HFFc6 (cell line): ENCODE data around the gene GPR160. TPM values are rescaled to one million over a fixed set of nuclear protein-coding genes. Genes with fewer than 3 reads are reported as not detected.

Source experiments
- DNase-seq: peaks from one replicate; pipeline ENCODE4 v3.0.0-alpha.2; 2018
- H3K27ac Mint-ChIP-seq: 2 replicates; pipeline ENCODE4 v1.8.0; 2020; ENCODE audit warnings: mild to moderate bottlenecking, mixed read lengths
- H3K27me3 Mint-ChIP-seq: 2 replicates; pipeline ENCODE4 v1.8.0; 2021; ENCODE audit warnings: mild to moderate bottlenecking, moderate library complexity, mixed read lengths; ENCODE audit not compliant: insufficient read depth
- H3K36me3 Mint-ChIP-seq: 2 replicates; pipeline ENCODE4 v1.8.0; 2021; ENCODE audit warnings: low read depth, mixed read lengths
- H3K4me1 Mint-ChIP-seq: 2 replicates; pipeline ENCODE4 v1.8.0; 2020; ENCODE audit warnings: low read depth, mixed read lengths
- H3K4me3 Mint-ChIP-seq: 2 replicates; pipeline ENCODE4 v1.8.0; 2020; ENCODE audit warnings: mild to moderate bottlenecking, moderate library complexity, mixed read lengths
- H3K9me3 Mint-ChIP-seq: 2 replicates; pipeline ENCODE4 v1.8.0; 2020; ENCODE audit warnings: mild to moderate bottlenecking, mixed read lengths
- CTCF ChIP-seq: fragments of 200-600 bp; sonication (generic); IDR thresholded peaks from 2 replicates; pipeline ENCODE4 v1.5.0; 2021; ENCODE audit warnings: antibody characterized with exemption, mild to moderate bottlenecking
- total RNA-seq, 6 experiments: library from RNA; stranded (reverse); fragmentation: NEBNext Ultra II Directional; extraction: Animal tissue kit (Norgen Biotek cat#: 25700); gene quantifications; 2 replicates in 1 of 6; 3 replicates in 5 of 6; pipeline ENCODE4 v1.2.3, GENCODE V29; 2021

GPR160 gene
- total RNA-seq, 6 experiments from 2014 or later: 0.10 to 0.23 (median 0.19) TPM; not detected in 3

GRCh38 chr3:169996063-169996462, 41.7 kb upstream of the GPR160 start:
- Mint-ChIP-seq H3K9me3 (no peaks in the 10 kb centered on the region), H3K27ac (peak overlapping the region; percentile 52; the same call in 1 of the 2 replicates), H3K4me3 (no peak overlapping the region), H3K27me3 (no peaks in the 10 kb centered on the region; the same call in 1 of the 2 replicates), H3K4me1 (peaks cover 30% of the 10 kb centered on the region), H3K36me3 (peaks cover 37% of the 10 kb centered on the region)
- DNase-seq: no peak
- no peak for TF ChIP-seq CTCF

DNA sequence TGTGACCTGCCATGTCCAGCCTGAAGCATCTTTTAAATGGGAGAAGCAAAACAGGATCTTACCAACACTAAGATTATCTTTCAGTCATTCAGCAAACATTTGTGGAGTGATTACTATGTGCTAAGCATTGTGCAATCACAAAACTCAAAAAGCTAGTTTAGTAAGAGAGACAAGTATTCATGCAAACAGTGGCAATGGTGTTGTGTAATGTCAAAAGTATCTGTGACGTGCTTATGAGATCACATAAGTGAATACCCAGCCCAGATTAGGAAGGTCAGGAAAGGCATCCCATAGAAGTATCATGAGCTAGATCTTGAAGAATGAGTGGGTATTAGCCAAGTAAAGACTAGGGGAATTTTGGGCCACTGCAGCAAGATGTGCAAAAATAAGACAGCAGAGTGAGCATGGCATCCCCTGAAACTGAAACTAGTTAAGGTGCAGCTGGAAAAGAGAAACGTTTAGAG, 39.1 kb upstream of the GPR160 start:
- H3K9me3 Mint-ChIP-seq: no peaks in the 10 kb centered on the region
- TF ChIP-seq CTCF: no peak
- H3K27ac Mint-ChIP-seq: peak overlapping the region; percentile 84
- peaks cover 2% of the 10 kb centered on the region; the same call in 1 of the 2 replicates for H3K27me3 Mint-ChIP-seq
- H3K36me3 Mint-ChIP-seq: peaks cover 27% of the 10 kb centered on the region
- DNase-seq: peak; percentile 91
- peaks cover 32% of the 10 kb centered on the region for H3K4me1 Mint-ChIP-seq
- H3K4me3 Mint-ChIP-seq: peak overlapping the region; percentile 25; the same call in 1 of the 2 replicates

- Mint-ChIP-seq H3K4me3 (no peak overlapping the region), H3K9me3 (no peaks in the 10 kb centered on the region), H3K36me3 (peaks cover 27% of the 10 kb centered on the region), H3K27me3 (peaks cover 2% of the 10 kb centered on the region; the same call in 1 of the 2 replicates), H3K27ac (peak overlapping the region; percentile 84), H3K4me1 (peaks cover 38% of the 10 kb centered on the region)
- TF ChIP-seq CTCF: no peak
- no peak for DNase-seq
Measured at GRCh38 chr3:169999433-169999832, 38.4 kb upstream of the GPR160 start.

- Mint-ChIP-seq H3K27ac (no peak overlapping the region), H3K36me3 (peaks cover 27% of the 10 kb centered on the region), H3K4me1 (peaks cover 38% of the 10 kb centered on the region), H3K4me3 (no peak overlapping the region), H3K27me3 (peaks cover 2% of the 10 kb centered on the region), H3K9me3 (no peaks in the 10 kb centered on the region)
- no peak for TF ChIP-seq CTCF
- no peak for DNase-seq
Measured at GRCh38 chr3:170000051-170000450, 37.7 kb upstream of the GPR160 start.

- Mint-ChIP-seq H3K9me3 (no peaks in the 10 kb centered on the region), H3K4me3 (no peak overlapping the region), H3K36me3 (peaks cover 15% of the 10 kb centered on the region), H3K4me1 (peaks cover 38% of the 10 kb centered on the region), H3K27ac (no peak overlapping the region), H3K27me3 (peaks cover 2% of the 10 kb centered on the region)
- no peak for TF ChIP-seq CTCF
- DNase-seq: no peak
Measured at GRCh38 chr3:170002231-170002630, 35.6 kb upstream of the GPR160 start.
